PC-9 (cell line): ENCODE measurements around the gene TYROBP. TPM values are rescaled to one million over a fixed set of nuclear protein-coding genes. Genes with fewer than 3 reads are reported as not detected.

Experiments
- BruUV-seq: library from RNA; stranded (reverse); fragments of 400-500 nt; replicated peaks from 2 replicates; lab custom pipeline; 2021; lab: Mats Ljungman, UMichigan
- CTCF ChIA-PET: fragments of 300-600 bp; sonication (Branson Sonifier 250); formaldehyde crosslinking; loops from one replicate; lab custom pipeline; 2022; ENCODE audit warnings: antibody characterized with exemption; lab: Charles Lee
- POLR2A ChIA-PET: fragments of 300-600 bp; sonication (Branson Sonifier 250); formaldehyde crosslinking; loops from one replicate; lab custom pipeline; 2022; ENCODE audit warnings: antibody characterized with exemption; ENCODE audit not compliant: unreplicated experiment; lab: Charles Lee
- DNase-seq, 2 experiments: peaks; one replicate each; pipeline versions ENCODE4 v3.0.0 to v3.0.0-alpha.2; 2015 to 2022; ENCODE audit warnings: mixed read lengths in 1 of 2
- H2AFZ ChIP-seq: fragments of 200-600 bp; sonication (generic); 2 replicates; pipeline ENCODE4 v1.8.1; 2017; ENCODE audit warnings: antibody characterized with exemption
- H3F3A ChIP-seq: fragments of 200-600 bp; sonication (generic); 2 replicates; pipeline ENCODE4 v1.8.1; 2017; ENCODE audit warnings: antibody characterized with exemption, mild to moderate bottlenecking, low read depth; ENCODE audit not compliant: insufficient read depth
- H3K27ac ChIP-seq: fragments of 200-600 bp; sonication (generic); 2 replicates; pipeline ENCODE4 v1.6.1; 2016; ENCODE audit warnings: mixed run types
- H3K27me3 ChIP-seq: fragments of 200-600 bp; sonication (generic); 2 replicates; pipeline ENCODE4 v1.6.1; 2016; ENCODE audit warnings: low read depth, mixed run types; ENCODE audit not compliant: insufficient read depth
- H3K36me3 ChIP-seq: fragments of 200-600 bp; sonication (generic); 2 replicates; pipeline ENCODE4 v1.6.1; 2016; ENCODE audit warnings: low read depth, mixed run types
- H3K4me1 ChIP-seq: fragments of 200-600 bp; sonication (generic); replicated peaks from 2 replicates; pipeline ENCODE4 v1.6.1; 2016; ENCODE audit warnings: mixed run types; ENCODE audit not compliant: insufficient read depth
- H3K4me2 ChIP-seq: fragments of 200-600 bp; sonication (generic); 2 replicates; pipeline ENCODE4 v1.6.1; 2017; ENCODE audit warnings: mixed run types
- H3K4me3 ChIP-seq: fragments of 200-600 bp; sonication (generic); 2 replicates; pipeline ENCODE4 v1.6.1; 2016; ENCODE audit warnings: mixed run types
- H3K79me2 ChIP-seq: fragments of 200-600 bp; sonication (generic); 2 replicates; pipeline ENCODE4 v1.6.1; 2017; ENCODE audit warnings: low read depth, mixed run types
- H3K9me2 ChIP-seq: fragments of 200-600 bp; sonication (generic); 2 replicates; pipeline ENCODE4 v1.8.1; 2017; ENCODE audit warnings: mild to moderate bottlenecking; ENCODE audit not compliant: insufficient read depth
- H3K9me3 ChIP-seq: fragments of 200-600 bp; sonication (generic); 2 replicates; pipeline ENCODE4 v1.8.1; 2016; ENCODE audit warnings: low read depth; ENCODE audit not compliant: insufficient read depth
- H4K20me1 ChIP-seq: fragments of 200-600 bp; sonication (generic); 2 replicates; pipeline ENCODE4 v1.8.1; 2017; ENCODE audit not compliant: insufficient read depth
- EZH2 ChIP-seq: fragments of 200-600 bp; sonication (generic); IDR thresholded peaks from 2 replicates; pipeline ENCODE4 v1.8.0; 2017; ENCODE audit warnings: antibody characterized with exemption, low read depth
- intact Hi-C: fragments of 100-400 bp; cut with micrococcal nuclease; formaldehyde crosslinking; loops from one replicate; pipeline ENCODE4 v1.10.0; 2022; ENCODE audit not compliant: unreplicated experiment
- total RNA-seq: library from RNA; stranded (reverse); gene quantifications from 2 replicates; pipeline ENCODE4 v1.2.3, GENCODE V29; 2021
- TF ChIP-seq, protein P1 (sequence below): fragments of 200-600 bp; sonication (generic); conservative IDR thresholded peaks from 2 replicates; pipeline ENCODE4 v1.6.1; 2017; ENCODE audit warnings: mixed run types, antibody characterized with exemption, mild to moderate bottlenecking, moderate library complexity

Gene TYROBP
- total RNA-seq, 1 experiment from 2014 or later = not detected

DNA sequence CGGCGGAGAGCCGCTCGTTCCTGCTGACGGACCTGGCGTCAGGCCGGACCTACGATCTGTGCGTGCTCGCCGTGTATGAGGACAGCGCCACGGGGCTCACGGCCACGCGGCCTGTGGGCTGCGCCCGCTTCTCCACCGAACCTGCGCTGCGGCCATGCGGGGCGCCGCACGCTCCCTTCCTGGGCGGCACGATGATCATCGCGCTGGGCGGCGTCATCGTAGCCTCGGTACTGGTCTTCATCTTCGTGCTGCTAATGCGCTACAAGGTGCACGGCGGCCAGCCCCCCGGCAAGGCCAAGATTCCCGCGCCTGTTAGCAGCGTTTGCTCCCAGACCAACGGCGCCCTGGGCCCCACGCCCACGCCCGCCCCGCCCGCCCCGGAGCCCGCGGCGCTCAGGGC, 36.5 kb upstream of the TYROBP start:
- CTCF ChIA-PET = no interaction called here
- POLR2A ChIA-PET = no interaction called here
- BruUV-seq = no TSS peak

DNA sequence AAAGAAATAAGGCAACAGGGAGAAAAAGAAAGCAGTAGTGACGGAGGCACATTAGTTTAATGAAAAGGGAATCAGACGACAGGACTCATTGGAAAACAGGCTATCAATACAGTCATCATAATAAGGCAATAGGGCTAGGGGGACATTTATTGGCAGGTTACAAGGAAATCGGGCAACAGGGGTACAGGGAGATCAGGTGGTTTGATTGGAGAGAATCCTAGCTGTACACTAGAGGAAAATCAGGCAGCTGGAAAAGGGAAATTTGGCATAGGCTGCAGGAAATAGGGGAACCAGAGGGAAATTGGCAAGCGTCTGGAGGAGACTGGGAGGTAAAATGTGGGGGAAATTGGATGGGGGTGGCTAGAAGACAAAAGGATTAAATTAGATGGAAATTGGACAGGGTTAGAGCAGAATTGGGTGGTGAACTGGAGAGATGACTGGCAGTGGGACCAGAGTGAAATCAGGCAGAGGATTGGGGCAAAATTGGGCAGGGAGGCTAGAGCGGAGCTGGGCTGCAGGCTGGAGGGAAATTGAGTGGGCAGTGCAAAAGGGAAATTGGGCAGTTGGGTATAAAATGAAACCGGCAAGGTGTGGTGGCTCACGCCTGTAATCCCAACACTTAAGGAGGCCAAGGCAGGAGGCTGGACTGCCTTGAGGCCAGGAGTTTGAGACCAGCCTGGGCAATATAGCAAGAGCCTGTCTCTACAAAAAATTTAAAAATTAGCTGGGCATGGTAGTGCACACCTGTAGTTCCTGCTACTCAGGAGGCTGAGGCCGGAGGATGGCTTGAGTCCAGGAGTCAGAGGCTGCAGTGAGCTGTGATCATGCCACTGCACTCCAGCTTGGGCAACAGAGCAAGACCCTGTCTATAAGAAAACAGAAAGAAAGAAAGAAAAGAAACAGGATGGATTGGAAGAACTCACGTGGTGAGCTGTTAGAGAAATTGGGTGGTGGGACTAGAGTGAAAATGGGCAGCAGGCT, 35.5 kb upstream of the TYROBP start:
- Histone ChIP-seq H3K4me1 (no peaks in the 10 kb centered on the region), H3K27ac (no peak overlapping the region), H3K4me2 (no peak overlapping the region), H3F3A (no peaks in the 10 kb centered on the region), H4K20me1 (no peaks in the 10 kb centered on the region; the same call in 1 of the 2 replicates), H3K9me2 (no peaks in the 10 kb centered on the region), H3K79me2 (no peaks in the 10 kb centered on the region), H3K36me3 (no peaks in the 10 kb centered on the region), H2AFZ (no peak overlapping the region), H3K27me3 (no peaks in the 10 kb centered on the region), H3K9me3 (no peaks in the 10 kb centered on the region), H3K4me3 (no peak overlapping the region)
- ChIA-PET CTCF (interaction anchor here (0.6 kb wide), 1 partner anchor 12 kb away, joined by 3 read pairs; no protein-coding TSS in a partner anchor), POLR2A (no interaction called here)
- intact Hi-C loops = no loop called here
- no peak for DNase-seq
- BruUV-seq = no TSS peak
- TF ChIP-seq, protein P1, sequence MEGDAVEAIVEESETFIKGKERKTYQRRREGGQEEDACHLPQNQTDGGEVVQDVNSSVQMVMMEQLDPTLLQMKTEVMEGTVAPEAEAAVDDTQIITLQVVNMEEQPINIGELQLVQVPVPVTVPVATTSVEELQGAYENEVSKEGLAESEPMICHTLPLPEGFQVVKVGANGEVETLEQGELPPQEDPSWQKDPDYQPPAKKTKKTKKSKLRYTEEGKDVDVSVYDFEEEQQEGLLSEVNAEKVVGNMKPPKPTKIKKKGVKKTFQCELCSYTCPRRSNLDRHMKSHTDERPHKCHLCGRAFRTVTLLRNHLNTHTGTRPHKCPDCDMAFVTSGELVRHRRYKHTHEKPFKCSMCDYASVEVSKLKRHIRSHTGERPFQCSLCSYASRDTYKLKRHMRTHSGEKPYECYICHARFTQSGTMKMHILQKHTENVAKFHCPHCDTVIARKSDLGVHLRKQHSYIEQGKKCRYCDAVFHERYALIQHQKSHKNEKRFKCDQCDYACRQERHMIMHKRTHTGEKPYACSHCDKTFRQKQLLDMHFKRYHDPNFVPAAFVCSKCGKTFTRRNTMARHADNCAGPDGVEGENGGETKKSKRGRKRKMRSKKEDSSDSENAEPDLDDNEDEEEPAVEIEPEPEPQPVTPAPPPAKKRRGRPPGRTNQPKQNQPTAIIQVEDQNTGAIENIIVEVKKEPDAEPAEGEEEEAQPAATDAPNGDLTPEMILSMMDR = no peak
- TF ChIP-seq EZH2 = no peak

More for the DNA sequence above, 36.5 kb upstream of the TYROBP start:
- Histone ChIP-seq H3K4me3 (no peak overlapping the region), H3K9me3 (no peaks in the 10 kb centered on the region), H3K79me2 (no peaks in the 10 kb centered on the region), H3K4me1 (no peaks in the 10 kb centered on the region), H3K27ac (no peak overlapping the region), H3F3A (no peaks in the 10 kb centered on the region), H3K9me2 (no peaks in the 10 kb centered on the region), H4K20me1 (no peaks in the 10 kb centered on the region; the same call in 1 of the 2 replicates), H3K36me3 (no peaks in the 10 kb centered on the region), H3K27me3 (0 out of 2 replicates have a peak, but pooled peaks cover 3% of the 10 kb centered on the region), H2AFZ (no peak overlapping the region), H3K4me2 (no peak overlapping the region)
- DNase-seq = no peak
- intact Hi-C loops = no loop called here
- TF ChIP-seq, protein P1 = no peak
- TF ChIP-seq EZH2 = no peak

DNA sequence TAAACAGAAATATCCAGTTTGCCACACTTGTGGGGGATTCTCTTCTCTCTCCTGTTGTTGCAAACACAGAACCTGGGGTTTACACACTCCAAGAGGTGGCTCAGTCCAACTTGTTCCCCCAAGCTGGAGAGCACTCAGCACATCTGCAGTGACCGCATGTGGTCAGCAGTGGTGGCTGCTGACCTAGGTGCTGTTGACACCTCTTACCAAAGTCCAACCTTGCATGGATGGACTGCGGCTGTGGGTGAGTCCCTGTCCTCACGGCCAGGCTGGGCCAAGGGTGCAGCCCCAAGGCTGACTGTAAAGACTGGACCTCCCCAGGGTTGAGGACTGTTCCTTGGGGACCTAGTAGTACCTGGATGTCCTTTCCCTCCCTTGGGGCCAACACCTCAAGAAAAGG, 34.1 kb upstream of the TYROBP start:
- intact Hi-C loops = no loop called here
- Histone ChIP-seq H3K4me2 (no peak overlapping the region), H3K4me3 (no peak overlapping the region), H3K36me3 (no peaks in the 10 kb centered on the region), H4K20me1 (no peaks in the 10 kb centered on the region; the same call in none of the 2 replicates), H3K27ac (no peak overlapping the region), H3K27me3 (no peaks in the 10 kb centered on the region), H3K9me3 (no peaks in the 10 kb centered on the region), H3K4me1 (peaks cover 10% of the 10 kb centered on the region), H3F3A (no peaks in the 10 kb centered on the region; the same call in 1 of the 2 replicates), H3K9me2 (no peaks in the 10 kb centered on the region), H2AFZ (no peak overlapping the region), H3K79me2 (no peaks in the 10 kb centered on the region)
- DNase-seq = no peak
- CTCF ChIA-PET = interaction anchor here (0.7 kb wide), 1 partner anchor 9 kb away, joined by 8 read pairs; no protein-coding TSS in a partner anchor
- no peak for TF ChIP-seq EZH2
- TF ChIP-seq, protein P1 = no peak
- POLR2A ChIA-PET = interaction anchor here (0.7 kb wide), 1 partner anchor 425 kb away, joined by 18 read pairs; no protein-coding TSS in a partner anchor
- BruUV-seq = no TSS peak
